ENCODE results near the gene UBE2C.
"Not testable (repeated sequence)": the region's sequence is repeated elsewhere in the genome, so short reads cannot be mapped to it uniquely, and the experiment has no call there.

UBE2C gene

GRCh38 chr20:45797510-45797909 lies 14.9 kb upstream of the UBE2C start:
- H3K27ac ChIP-seq (ENCODE audit: insufficient read depth in 1 of 2, low read depth in 1 of 2, low read length in 2 of 2, poor library complexity in 1 of 2, severe bottlenecking in 2 of 2); H3K9me3 ChIP-seq (ENCODE audit: control extremely low read depth in 1 of 5, control insufficient read depth in 4 of 5, insufficient read depth in 2 of 5, low read depth in 1 of 5, low read length in 4 of 5); H3K27me3 ChIP-seq (replicated peaks in 2 of 5; ENCODE audit: control insufficient read depth in 4 of 5, insufficient read depth in 5 of 5, low read length in 4 of 5); H3K4me3 ChIP-seq (ENCODE audit: control insufficient read depth in 1 of 7, extremely low read depth in 1 of 7, insufficient read depth in 4 of 7, low read depth in 2 of 7, low read length in 6 of 7); CTCF ChIA-PET; DNase-seq; POLR2A ChIA-PET: not testable (repeated sequence)
- Histone ChIP-seq H3K36me3 (ENCODE audit: control insufficient read depth in 4 of 4, insufficient read depth in 4 of 4, low read length in 3 of 4) (peaks cover 22 to 51% (median 44%) of the 10 kb centered on the region in 4 experiments), H3K4me1 (ENCODE audit: control extremely low read depth in 1 of 4, control insufficient read depth in 4 of 4, insufficient read depth in 4 of 4, low read length in 3 of 4) (peaks cover 0 to 13% (median 6%) of the 10 kb centered on the region in 4 experiments)
- no CpG with 5 or more reads among the region's 1 CpG for WGBS (ENCODE audit: insufficient coverage)

- DNase-seq; H3K4me3 ChIP-seq (ENCODE audit: control insufficient read depth in 1 of 7, extremely low read depth in 1 of 7, insufficient read depth in 4 of 7, low read depth in 2 of 7, low read length in 6 of 7); H3K27me3 ChIP-seq (replicated peaks in 2 of 5; ENCODE audit: control insufficient read depth in 4 of 5, insufficient read depth in 5 of 5, low read length in 4 of 5); H3K27ac ChIP-seq (ENCODE audit: insufficient read depth in 1 of 2, low read depth in 1 of 2, low read length in 2 of 2, poor library complexity in 1 of 2, severe bottlenecking in 2 of 2); POLR2A ChIA-PET; H3K4me1 ChIP-seq (ENCODE audit: control extremely low read depth in 1 of 4, control insufficient read depth in 4 of 4, insufficient read depth in 4 of 4, low read length in 3 of 4); H3K9me3 ChIP-seq (ENCODE audit: control extremely low read depth in 1 of 5, control insufficient read depth in 4 of 5, insufficient read depth in 2 of 5, low read depth in 1 of 5, low read length in 4 of 5): not testable (repeated sequence)
- H3K36me3 ChIP-seq (ENCODE audit: control insufficient read depth in 4 of 4, insufficient read depth in 4 of 4, low read length in 3 of 4): peaks cover 24 to 55% (median 49%) of the 10 kb centered on the region in 4 experiments
- CTCF ChIA-PET: interaction anchor here (1.0 to 3.6 kb wide), 9 partner anchors 9 to 171 kb away, joined by 3 to 41 read pairs (median 9); partner anchors contain the start of gene UBE2C
- no CpG with 5 or more reads among the region's 3 CpGs for whole genome bisulfite sequencing (ENCODE audit: insufficient coverage)
Observed at GRCh38 chr20:45797955-45798354, 14.5 kb upstream of the UBE2C start.

- peaks cover 29 to 62% (median 53%) of the 10 kb centered on the region in 4 experiments for H3K36me3 ChIP-seq (ENCODE audit: control insufficient read depth in 4 of 4, insufficient read depth in 4 of 4, low read length in 3 of 4)
- POLR2A ChIA-PET: interaction anchor here (0.5 to 0.8 kb wide), 4 partner anchors 14 to 136 kb away, joined by 3 read pairs; partner anchors contain the start of gene PCIF1
- no peaks in the 10 kb centered on the region for H3K27me3 ChIP-seq (replicated peaks in 2 of 5; ENCODE audit: control insufficient read depth in 4 of 5, insufficient read depth in 5 of 5, low read length in 4 of 5)
- CTCF ChIA-PET: interaction anchor here (0.7 to 3.6 kb wide), 31 partner anchors 8 to 911 kb away, joined by 3 to 41 read pairs (median 5); partner anchors contain the start of gene UBE2C
- no peaks in the 10 kb centered on the region for H3K9me3 ChIP-seq (ENCODE audit: control extremely low read depth in 1 of 5, control insufficient read depth in 4 of 5, insufficient read depth in 2 of 5, low read depth in 1 of 5, low read length in 4 of 5)
- no peak overlapping the region for H3K4me3 ChIP-seq (ENCODE audit: control insufficient read depth in 1 of 7, extremely low read depth in 1 of 7, insufficient read depth in 4 of 7, low read depth in 2 of 7, low read length in 6 of 7)
- peak; percentile 63 to 77 (median 72) for DNase-seq
- 35% methylated on average over 4 of the region's 4 CpGs for WGBS (ENCODE audit: insufficient coverage)
- H3K4me1 ChIP-seq (ENCODE audit: control extremely low read depth in 1 of 4, control insufficient read depth in 4 of 4, insufficient read depth in 4 of 4, low read length in 3 of 4): peaks cover 0 to 7% (median 0%) of the 10 kb centered on the region in 4 experiments
- no peak overlapping the region for H3K27ac ChIP-seq (ENCODE audit: insufficient read depth in 1 of 2, low read depth in 1 of 2, low read length in 2 of 2, poor library complexity in 1 of 2, severe bottlenecking in 2 of 2)
Observed at GRCh38 chr20:45798935-45799642, 13.4 kb upstream of the UBE2C start.

- POLR2A ChIA-PET: interaction anchor here (0.7 kb wide), 1 partner anchor 10 kb away, joined by 3 read pairs; the partner anchor contains the start of genes DNTTIP1 and WFDC3
- no peak for DNase-seq
- Histone ChIP-seq H3K27me3 (replicated peaks in 2 of 5; ENCODE audit: control insufficient read depth in 4 of 5, insufficient read depth in 5 of 5, low read length in 4 of 5) (no peaks in the 10 kb centered on the region), H3K36me3 (ENCODE audit: control insufficient read depth in 4 of 4, insufficient read depth in 4 of 4, low read length in 3 of 4) (peaks cover 21 to 63% (median 52%) of the 10 kb centered on the region in 4 experiments), H3K27ac (ENCODE audit: insufficient read depth in 1 of 2, low read depth in 1 of 2, low read length in 2 of 2, poor library complexity in 1 of 2, severe bottlenecking in 2 of 2) (no peak overlapping the region), H3K4me3 (ENCODE audit: control insufficient read depth in 1 of 7, extremely low read depth in 1 of 7, insufficient read depth in 4 of 7, low read depth in 2 of 7, low read length in 6 of 7) (no peak overlapping the region), H3K4me1 (ENCODE audit: control extremely low read depth in 1 of 4, control insufficient read depth in 4 of 4, insufficient read depth in 4 of 4, low read length in 3 of 4) (peaks cover 0 to 7% (median 0%) of the 10 kb centered on the region in 4 experiments), H3K9me3 (ENCODE audit: control extremely low read depth in 1 of 5, control insufficient read depth in 4 of 5, insufficient read depth in 2 of 5, low read depth in 1 of 5, low read length in 4 of 5) (no peaks in the 10 kb centered on the region)
- 98% methylated on average over 7 of the region's 7 CpGs for WGBS (ENCODE audit: insufficient coverage)
- CTCF ChIA-PET: interaction anchor here (0.6 to 3.6 kb wide), 5 partner anchors 10 to 1168 kb away, joined by 3 to 30 read pairs (median 3); partner anchors contain the start of genes DNTTIP1 and WFDC3
Observed at GRCh38 chr20:45801851-45802250, 10.6 kb upstream of the UBE2C start.

- H3K4me1 ChIP-seq (ENCODE audit: control extremely low read depth in 1 of 4, control insufficient read depth in 4 of 4, insufficient read depth in 4 of 4, low read length in 3 of 4): peaks cover 2 to 56% (median 46%) of the 10 kb centered on the region in 4 experiments
- H3K9me3 ChIP-seq (ENCODE audit: control extremely low read depth in 1 of 5, control insufficient read depth in 4 of 5, insufficient read depth in 2 of 5, low read depth in 1 of 5, low read length in 4 of 5): no peaks in the 10 kb centered on the region
- peak; percentile 60 to 81 (median 66) for DNase-seq
- CTCF ChIA-PET: interaction anchor here (0.6 to 1.4 kb wide), 2 partner anchors 11 to 15 kb away, joined by 3 to 7 read pairs; no protein-coding TSS in a partner anchor
- no peaks in the 10 kb centered on the region for H3K27me3 ChIP-seq (replicated peaks in 2 of 5; ENCODE audit: control insufficient read depth in 4 of 5, insufficient read depth in 5 of 5, low read length in 4 of 5)
- H3K4me3 ChIP-seq (ENCODE audit: control insufficient read depth in 1 of 7, extremely low read depth in 1 of 7, insufficient read depth in 4 of 7, low read depth in 2 of 7, low read length in 6 of 7): peak overlapping the region in 2 of 7 experiments; percentile 14 to 16
- peaks cover 5 to 58% (median 35%) of the 10 kb centered on the region in 4 experiments for H3K36me3 ChIP-seq (ENCODE audit: control insufficient read depth in 4 of 4, insufficient read depth in 4 of 4, low read length in 3 of 4)
- POLR2A ChIA-PET: no interaction called here
- WGBS (ENCODE audit: insufficient coverage): 10% methylated on average over 2 of the region's 8 CpGs
- peak overlapping the region; percentile 13 to 59 for H3K27ac ChIP-seq (ENCODE audit: insufficient read depth in 1 of 2, low read depth in 1 of 2, low read length in 2 of 2, poor library complexity in 1 of 2, severe bottlenecking in 2 of 2)
Observed at GRCh38 chr20:45810191-45810970, 2.1 kb upstream of the UBE2C start.

GRCh38 chr20:45813006-45813340 lies 529 bp downstream of the UBE2C start:
- H3K27me3 ChIP-seq (replicated peaks in 2 of 5; ENCODE audit: control insufficient read depth in 4 of 5, insufficient read depth in 5 of 5, low read length in 4 of 5): no peaks in the 10 kb centered on the region
- CTCF ChIA-PET: interaction anchor here (1.3 to 2.7 kb wide), 3 partner anchors 9 to 157 kb away, joined by 5 to 9 read pairs (median 8); no protein-coding TSS in a partner anchor
- H3K27ac ChIP-seq (ENCODE audit: insufficient read depth in 1 of 2, low read depth in 1 of 2, low read length in 2 of 2, poor library complexity in 1 of 2, severe bottlenecking in 2 of 2): peak overlapping the region in 1 of 2 experiments; percentile 25
- no peak for DNase-seq
- POLR2A ChIA-PET: interaction anchor here (1.0 kb wide), 1 partner anchor 13 kb away, joined by 3 read pairs; no protein-coding TSS in a partner anchor
- peaks cover 2 to 56% (median 46%) of the 10 kb centered on the region in 4 experiments for H3K4me1 ChIP-seq (ENCODE audit: control extremely low read depth in 1 of 4, control insufficient read depth in 4 of 4, insufficient read depth in 4 of 4, low read length in 3 of 4)
- peaks cover 0 to 65% (median 26%) of the 10 kb centered on the region in 4 experiments for H3K36me3 ChIP-seq (ENCODE audit: control insufficient read depth in 4 of 4, insufficient read depth in 4 of 4, low read length in 3 of 4)
- H3K9me3 ChIP-seq (ENCODE audit: control extremely low read depth in 1 of 5, control insufficient read depth in 4 of 5, insufficient read depth in 2 of 5, low read depth in 1 of 5, low read length in 4 of 5): no peaks in the 10 kb centered on the region
- H3K4me3 ChIP-seq (ENCODE audit: control insufficient read depth in 1 of 7, extremely low read depth in 1 of 7, insufficient read depth in 4 of 7, low read depth in 2 of 7, low read length in 6 of 7): peak overlapping the region; percentile 39 to 82 (median 78)
- 25% methylated on average over 10 of the region's 11 CpGs for WGBS (ENCODE audit: insufficient coverage)
